ENCODE results near the gene RRAGD. TPM values are rescaled to one million over a fixed set of nuclear protein-coding genes. Genes with fewer than 3 reads are reported as not detected.
"Not testable (repeated sequence)": the region's sequence is repeated elsewhere in the genome, so short reads cannot be mapped to it uniquely, and the experiment has no call there.

RRAGD gene
- total RNA-seq, 1 experiment from 2014 or later, result 1.3 TPM

DNA sequence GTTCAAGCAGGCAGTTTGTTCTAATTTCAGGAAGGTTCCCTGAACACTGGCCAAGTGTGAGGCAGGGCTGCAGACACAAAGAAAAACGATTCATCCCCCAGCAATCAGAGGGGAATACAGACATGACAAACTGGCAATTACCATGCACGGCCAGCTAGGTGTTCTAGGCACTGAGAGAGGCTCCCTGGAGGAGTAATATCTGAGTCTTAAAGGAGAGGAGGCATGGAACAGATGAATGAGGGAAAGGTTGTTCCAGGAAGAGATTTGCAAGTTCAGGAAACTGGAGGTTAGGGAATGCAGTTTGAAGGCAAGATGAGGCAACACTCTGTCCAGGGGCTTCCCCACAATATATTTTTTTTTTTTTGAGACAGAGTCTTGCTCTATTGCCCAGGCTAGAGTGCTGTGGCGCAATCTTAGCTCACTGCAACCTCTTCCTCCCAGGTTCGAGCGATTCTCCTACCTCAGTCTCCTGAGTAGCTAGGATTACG, 11.1 kb downstream of the RRAGD start:
- Mint-ChIP-seq H3K4me1 (ENCODE audit: low read depth, unreplicated experiment) (peaks cover 8% of the 10 kb centered on the region), H3K27me3 (ENCODE audit: unreplicated experiment) (no peaks in the 10 kb centered on the region), H3K36me3 (ENCODE audit: insufficient read depth, unreplicated experiment) (no peaks in the 10 kb centered on the region), H3K4me3 (ENCODE audit: low read depth, unreplicated experiment) (no peak overlapping the region), H3K27ac (ENCODE audit: unreplicated experiment) (no peak overlapping the region), H3K9me3 (ENCODE audit: low read depth, unreplicated experiment) (no peaks in the 10 kb centered on the region)
- no peak for DNase-seq
- CTCF ChIA-PET, result no interaction called here
- TF ChIP-seq, protein P1, sequence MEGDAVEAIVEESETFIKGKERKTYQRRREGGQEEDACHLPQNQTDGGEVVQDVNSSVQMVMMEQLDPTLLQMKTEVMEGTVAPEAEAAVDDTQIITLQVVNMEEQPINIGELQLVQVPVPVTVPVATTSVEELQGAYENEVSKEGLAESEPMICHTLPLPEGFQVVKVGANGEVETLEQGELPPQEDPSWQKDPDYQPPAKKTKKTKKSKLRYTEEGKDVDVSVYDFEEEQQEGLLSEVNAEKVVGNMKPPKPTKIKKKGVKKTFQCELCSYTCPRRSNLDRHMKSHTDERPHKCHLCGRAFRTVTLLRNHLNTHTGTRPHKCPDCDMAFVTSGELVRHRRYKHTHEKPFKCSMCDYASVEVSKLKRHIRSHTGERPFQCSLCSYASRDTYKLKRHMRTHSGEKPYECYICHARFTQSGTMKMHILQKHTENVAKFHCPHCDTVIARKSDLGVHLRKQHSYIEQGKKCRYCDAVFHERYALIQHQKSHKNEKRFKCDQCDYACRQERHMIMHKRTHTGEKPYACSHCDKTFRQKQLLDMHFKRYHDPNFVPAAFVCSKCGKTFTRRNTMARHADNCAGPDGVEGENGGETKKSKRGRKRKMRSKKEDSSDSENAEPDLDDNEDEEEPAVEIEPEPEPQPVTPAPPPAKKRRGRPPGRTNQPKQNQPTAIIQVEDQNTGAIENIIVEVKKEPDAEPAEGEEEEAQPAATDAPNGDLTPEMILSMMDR (IDR thresholded peaks at IDR 0.05; ENCODE audit: unreplicated experiment), result no peak
- BruUV-seq (replicated peaks), result no TSS peak
- intact Hi-C loops (cut with micrococcal nuclease; ENCODE audit: unreplicated experiment), result no loop called here

DNA sequence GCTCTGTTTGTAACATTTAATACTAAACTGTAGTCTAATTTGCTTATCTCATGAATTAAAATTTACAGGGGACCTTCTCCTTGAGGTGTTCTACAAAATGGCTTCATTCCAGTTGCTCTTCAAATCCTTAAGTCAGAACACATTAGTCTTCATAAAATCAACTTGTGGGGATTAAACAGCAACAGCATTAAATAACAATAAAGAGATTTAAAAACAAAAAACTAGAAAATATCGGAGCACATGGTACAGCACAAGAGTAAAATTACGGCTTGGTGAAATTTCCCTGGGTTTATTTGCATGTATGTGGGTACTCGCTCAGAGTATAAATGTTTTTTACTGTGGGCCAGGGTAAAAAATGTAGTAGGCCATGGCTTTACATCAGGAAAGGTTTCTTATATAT, 12.0 kb downstream of the RRAGD start:
- no TSS peak for BruUV-seq (replicated peaks)
- CTCF ChIA-PET, result interaction anchor here (1.0 kb wide), 1 partner anchor 10 kb away, joined by 3 read pairs; no protein-coding TSS in a partner anchor
- no peaks in the 10 kb centered on the region for H3K36me3 Mint-ChIP-seq (ENCODE audit: insufficient read depth, unreplicated experiment)
- H3K4me1 Mint-ChIP-seq (ENCODE audit: low read depth, unreplicated experiment), result peaks cover 8% of the 10 kb centered on the region
- H3K9me3 Mint-ChIP-seq (ENCODE audit: low read depth, unreplicated experiment), result no peaks in the 10 kb centered on the region
- DNase-seq, result no peak
- no peak overlapping the region for H3K4me3 Mint-ChIP-seq (ENCODE audit: low read depth, unreplicated experiment)
- intact Hi-C loops (cut with micrococcal nuclease; ENCODE audit: unreplicated experiment), result no loop called here
- TF ChIP-seq, protein P1 (IDR thresholded peaks at IDR 0.05; ENCODE audit: unreplicated experiment), result no peak
- H3K27ac Mint-ChIP-seq (ENCODE audit: unreplicated experiment), result no peak overlapping the region
- H3K27me3 Mint-ChIP-seq (ENCODE audit: unreplicated experiment), result no peaks in the 10 kb centered on the region

DNA sequence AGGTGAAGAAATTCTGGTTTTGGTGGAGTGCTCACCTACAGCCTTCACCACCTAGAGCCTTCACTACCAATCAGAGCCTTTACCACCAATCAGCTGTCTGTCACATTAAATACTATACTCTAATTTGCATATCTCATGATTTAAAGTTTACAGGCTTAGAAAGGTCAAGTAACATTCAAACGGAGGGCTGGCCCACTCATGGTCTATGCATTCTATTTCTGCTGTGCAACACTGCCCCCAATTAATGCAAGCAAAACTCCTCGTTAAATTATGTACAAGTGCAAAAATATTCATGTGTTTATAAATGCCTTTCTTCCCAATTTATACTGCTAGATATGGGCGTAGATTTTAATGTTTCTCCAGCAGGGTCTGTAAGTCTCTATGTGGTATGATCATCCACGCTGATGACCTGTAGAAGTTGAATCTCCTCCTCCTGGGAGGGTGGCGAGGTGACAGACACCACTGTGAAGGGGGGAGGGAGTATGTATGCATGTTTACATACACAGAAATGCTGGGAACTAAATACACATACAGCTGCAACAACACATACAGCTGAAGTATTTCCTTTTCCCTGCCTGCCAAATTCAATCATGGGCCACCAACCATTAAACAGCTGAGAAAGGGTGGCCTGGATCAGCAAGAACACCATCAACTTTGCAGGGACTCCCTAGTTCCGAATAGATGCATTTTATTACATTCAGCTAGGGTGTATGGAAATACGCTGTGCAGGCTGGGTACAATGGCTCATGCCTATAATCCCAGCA, 13.1 kb downstream of the RRAGD start:
- TF ChIP-seq, protein P1 (IDR thresholded peaks at IDR 0.05; ENCODE audit: unreplicated experiment), result no peak
- CTCF ChIA-PET, result no interaction called here
- H3K27me3 Mint-ChIP-seq (ENCODE audit: unreplicated experiment), result peaks cover 7% of the 10 kb centered on the region

DNA sequence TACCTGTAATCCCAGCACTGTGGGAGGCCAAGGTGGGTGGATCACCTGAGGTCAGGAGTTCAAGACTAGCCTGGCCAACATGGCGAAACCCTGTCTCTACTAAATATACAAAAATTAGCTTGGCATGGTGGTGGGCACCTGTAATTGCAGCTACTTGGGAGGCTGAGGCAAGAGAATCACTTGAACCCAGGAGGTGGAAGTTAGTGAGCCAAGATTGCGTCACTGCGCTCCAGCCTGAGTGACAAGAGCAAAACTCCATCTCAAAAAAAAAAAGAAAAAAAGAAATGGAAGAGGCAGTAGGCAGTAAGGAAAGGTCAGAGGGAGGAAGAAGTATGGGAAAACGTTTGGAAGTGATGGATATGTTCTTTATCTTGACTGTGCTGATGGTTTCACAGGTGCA, 14.2 kb downstream of the RRAGD start:
- H3K4me1 Mint-ChIP-seq (ENCODE audit: low read depth, unreplicated experiment); H3K27ac Mint-ChIP-seq (ENCODE audit: unreplicated experiment); CTCF ChIA-PET; H3K36me3 Mint-ChIP-seq (ENCODE audit: insufficient read depth, unreplicated experiment); H3K9me3 Mint-ChIP-seq (ENCODE audit: low read depth, unreplicated experiment); DNase-seq; intact Hi-C loops (cut with micrococcal nuclease; ENCODE audit: unreplicated experiment); BruUV-seq (replicated peaks); H3K4me3 Mint-ChIP-seq (ENCODE audit: low read depth, unreplicated experiment): not testable (repeated sequence)
- peaks cover 18% of the 10 kb centered on the region for H3K27me3 Mint-ChIP-seq (ENCODE audit: unreplicated experiment)

More for the DNA sequence above, 13.1 kb downstream of the RRAGD start:
- Mint-ChIP-seq H3K4me1 (ENCODE audit: low read depth, unreplicated experiment) (peaks cover 8% of the 10 kb centered on the region), H3K36me3 (ENCODE audit: insufficient read depth, unreplicated experiment) (no peaks in the 10 kb centered on the region), H3K4me3 (ENCODE audit: low read depth, unreplicated experiment) (no peak overlapping the region), H3K27ac (ENCODE audit: unreplicated experiment) (no peak overlapping the region), H3K9me3 (ENCODE audit: low read depth, unreplicated experiment) (no peaks in the 10 kb centered on the region)
- DNase-seq, result no peak
- BruUV-seq (replicated peaks), result no TSS peak
- intact Hi-C loops (cut with micrococcal nuclease; ENCODE audit: unreplicated experiment), result no loop called here

DNA sequence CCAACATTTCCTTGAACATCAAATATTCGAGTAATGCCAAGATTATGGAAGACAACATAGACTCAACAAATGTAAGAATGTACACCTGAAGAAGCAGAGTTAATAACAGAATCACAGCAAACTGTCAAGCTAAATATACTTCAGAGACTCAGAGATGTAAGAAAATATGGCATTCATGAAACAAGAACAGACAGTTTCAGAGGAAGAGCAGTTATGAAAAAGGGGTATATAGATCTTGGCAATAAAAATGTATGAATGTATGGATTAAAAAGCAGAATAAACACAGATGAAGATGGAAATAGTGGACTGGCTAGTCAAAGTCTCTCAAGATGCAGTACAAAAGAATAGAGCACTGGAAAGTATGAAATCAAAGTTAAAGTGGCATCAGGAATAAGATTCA, 18.4 kb downstream of the RRAGD start:
- intact Hi-C loops (cut with micrococcal nuclease; ENCODE audit: unreplicated experiment), result no loop called here
- no TSS peak for BruUV-seq (replicated peaks)
- Mint-ChIP-seq H3K27ac (ENCODE audit: unreplicated experiment) (no peak overlapping the region), H3K27me3 (ENCODE audit: unreplicated experiment) (peaks cover 22% of the 10 kb centered on the region), H3K36me3 (ENCODE audit: insufficient read depth, unreplicated experiment) (no peaks in the 10 kb centered on the region), H3K4me1 (ENCODE audit: low read depth, unreplicated experiment) (no peaks in the 10 kb centered on the region), H3K9me3 (ENCODE audit: low read depth, unreplicated experiment) (peaks cover 3% of the 10 kb centered on the region), H3K4me3 (ENCODE audit: low read depth, unreplicated experiment) (no peak overlapping the region)
- TF ChIP-seq, protein P1 (IDR thresholded peaks at IDR 0.05; ENCODE audit: unreplicated experiment), result no peak
- CTCF ChIA-PET, result no interaction called here
- DNase-seq, result no peak

All from Calu3 (cell line).